HS-27A (cell line): Measurements from ENCODE around the gene FAM222A.

Experiments
- DNase-seq: peaks from one replicate; pipeline ENCODE4 v3.0.0-alpha.2; 2012; ENCODE audit warnings: low read depth, missing footprints

FAM222A gene

DNA sequence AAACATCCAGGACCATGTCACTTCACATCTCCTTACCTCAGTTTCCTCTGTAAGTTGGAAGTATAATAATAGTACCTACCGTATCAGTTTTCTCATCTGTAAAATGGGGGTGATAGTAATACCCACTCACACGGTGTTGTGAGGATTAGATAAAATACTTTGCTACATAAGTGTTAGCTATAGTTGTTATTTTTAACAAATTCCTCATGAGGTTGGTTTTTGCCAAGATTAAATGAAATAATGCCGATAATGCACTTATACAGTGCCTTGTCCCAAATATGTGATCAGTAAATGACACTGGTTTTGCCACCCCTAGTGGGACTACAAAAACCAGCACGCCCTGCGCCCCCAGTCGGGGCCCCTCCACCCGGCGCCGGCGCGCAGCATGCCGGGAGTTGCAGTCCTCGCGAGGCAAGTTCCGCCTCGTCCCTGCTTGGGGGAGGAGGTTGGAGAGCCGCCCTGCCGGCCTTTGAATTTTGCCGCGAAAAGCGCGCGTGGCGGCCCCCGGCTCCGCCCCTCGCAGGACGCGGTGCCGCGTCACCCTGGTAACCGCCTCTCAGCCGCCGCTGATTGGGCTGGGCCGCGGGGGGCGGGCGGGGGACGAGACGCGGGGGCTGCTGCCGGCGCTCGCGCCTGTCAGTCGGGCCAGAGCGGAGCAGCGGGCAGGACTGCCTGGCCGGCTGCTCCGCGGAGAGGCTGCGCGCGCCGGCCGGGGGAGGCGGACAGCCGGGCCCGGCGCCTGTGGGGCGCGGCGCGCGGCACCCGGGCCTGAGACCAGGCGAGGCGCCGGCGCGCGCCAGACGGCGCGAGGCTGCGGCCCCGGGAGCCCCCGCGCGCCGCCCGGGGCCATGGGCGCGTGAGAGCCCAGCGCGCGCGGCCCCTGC, at the start of gene FAM222A:
Gene FAM222A (plus strand): TSS at position 639 of the 884 bp plus-strand sequence. CDS start 30,322 bp downstream, outside the sequence.
- peak; percentile 79 for DNase-seq

DNA sequence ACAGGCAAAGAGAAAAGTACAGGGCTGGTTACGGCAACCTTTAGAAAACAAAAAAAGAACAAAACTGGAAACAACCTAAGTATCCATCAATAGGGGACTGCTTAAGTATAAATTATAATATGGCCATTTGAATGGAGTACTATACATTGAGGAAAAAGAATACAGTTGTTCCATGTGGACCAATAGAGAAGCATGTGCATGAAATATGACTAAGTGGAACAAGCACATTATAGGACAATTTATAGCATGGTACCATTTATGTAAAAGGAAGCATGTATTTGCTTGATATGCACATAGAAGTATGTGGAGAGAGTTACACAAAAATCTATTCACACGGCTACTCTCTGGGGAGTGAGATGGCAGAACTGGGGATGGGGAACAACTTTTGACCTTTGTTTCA, 49.2 kb upstream of the FAM222A start:
- DNase-seq = no peak

DNA sequence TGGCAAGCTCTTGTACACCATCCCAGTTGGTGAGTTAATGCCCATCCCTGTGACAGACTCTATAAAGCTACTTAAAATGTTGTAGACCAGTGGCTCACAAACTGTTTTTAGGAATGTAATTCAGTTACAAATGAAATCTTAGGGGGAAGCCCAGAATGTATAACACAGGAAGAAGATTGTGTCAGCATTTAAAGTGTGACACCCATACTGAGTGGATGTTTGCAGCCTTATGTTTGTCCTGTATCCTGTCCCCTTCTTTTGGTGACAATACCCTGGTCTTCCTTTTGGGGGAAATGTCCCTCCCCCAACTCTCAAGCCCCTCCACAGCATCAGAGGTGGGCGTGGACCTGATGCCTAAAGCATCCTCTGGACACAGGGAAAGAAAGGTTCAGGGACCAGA, 47.6 kb upstream of the FAM222A start:
- no peak for DNase-seq

DNA sequence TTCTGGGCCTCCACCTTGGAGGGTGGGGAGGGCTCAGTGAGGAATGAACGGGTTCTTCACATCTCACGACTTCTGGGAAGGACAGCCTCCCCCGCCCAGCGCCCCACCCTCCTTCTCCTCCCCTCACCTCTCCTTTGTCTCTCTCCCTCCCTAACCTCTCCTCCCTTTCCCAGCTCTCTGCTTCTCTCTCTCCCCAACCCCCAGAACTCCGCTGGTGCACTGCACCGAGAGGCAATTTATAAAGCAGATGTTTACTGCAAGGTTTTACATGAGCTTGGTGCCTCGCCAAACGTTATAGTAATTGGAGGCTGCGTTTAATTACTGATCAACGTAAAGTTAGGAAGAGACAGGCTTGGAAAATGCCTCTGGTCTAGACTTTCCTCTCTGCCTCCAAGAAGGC, 42.9 kb upstream of the FAM222A start:
- DNase-seq = no peak

DNA sequence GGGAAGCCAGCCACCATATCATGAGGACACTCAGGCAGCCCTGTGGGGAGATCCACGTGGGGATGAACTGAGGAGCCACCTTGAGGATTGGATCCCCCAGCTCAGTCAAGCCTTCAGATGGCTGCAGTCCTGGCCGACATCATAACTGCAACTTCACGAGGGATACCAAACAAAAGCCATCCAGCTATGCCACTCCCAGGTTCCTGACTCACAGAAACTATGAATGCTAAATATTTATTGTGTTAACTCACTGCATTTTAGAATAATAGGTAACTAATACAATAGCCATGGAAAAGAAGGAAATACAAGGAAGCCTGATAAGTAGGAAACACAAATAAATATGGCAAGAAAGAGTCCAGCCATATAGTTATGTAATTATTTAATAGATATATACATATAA, 42.1 kb upstream of the FAM222A start:
- no peak for DNase-seq

DNA sequence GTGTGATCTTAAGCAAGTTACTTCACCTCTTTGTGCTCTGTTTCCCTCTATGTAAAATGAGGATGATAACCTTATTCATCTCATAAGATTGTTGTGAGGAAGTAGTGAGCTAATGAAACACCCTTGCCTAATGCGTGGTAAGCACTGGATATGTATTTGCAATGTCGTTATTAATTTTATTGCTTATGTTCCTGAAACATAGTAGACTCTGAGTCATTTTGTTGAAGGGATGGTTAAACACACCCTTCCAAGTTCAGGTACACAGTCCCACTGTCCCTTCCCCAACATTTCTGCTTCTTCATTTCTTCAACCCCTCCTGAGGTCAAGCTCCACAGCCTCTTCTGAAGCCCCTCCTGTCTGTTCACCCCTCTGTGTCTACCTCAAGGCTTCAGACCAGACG, 40.2 kb upstream of the FAM222A start:
- DNase-seq = no peak

DNA sequence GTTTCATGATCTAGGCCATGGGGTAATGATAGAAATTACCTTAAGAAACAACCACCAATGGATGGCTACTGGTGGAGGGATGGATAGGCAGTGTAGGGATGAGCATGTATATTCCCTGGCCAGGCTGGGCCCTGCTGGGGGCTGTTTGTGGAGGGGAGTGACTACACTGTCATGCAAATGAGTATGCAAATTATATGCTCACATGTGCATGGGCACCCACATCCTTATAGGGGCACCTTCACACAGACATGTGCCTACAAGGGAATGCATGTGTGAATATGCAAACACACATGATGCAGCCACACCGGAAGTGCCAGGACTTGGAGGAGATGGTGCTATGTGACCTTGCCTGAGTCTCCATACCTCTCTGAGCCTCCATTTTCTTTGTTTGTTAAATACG, 39.7 kb upstream of the FAM222A start:
- no peak for DNase-seq

DNA sequence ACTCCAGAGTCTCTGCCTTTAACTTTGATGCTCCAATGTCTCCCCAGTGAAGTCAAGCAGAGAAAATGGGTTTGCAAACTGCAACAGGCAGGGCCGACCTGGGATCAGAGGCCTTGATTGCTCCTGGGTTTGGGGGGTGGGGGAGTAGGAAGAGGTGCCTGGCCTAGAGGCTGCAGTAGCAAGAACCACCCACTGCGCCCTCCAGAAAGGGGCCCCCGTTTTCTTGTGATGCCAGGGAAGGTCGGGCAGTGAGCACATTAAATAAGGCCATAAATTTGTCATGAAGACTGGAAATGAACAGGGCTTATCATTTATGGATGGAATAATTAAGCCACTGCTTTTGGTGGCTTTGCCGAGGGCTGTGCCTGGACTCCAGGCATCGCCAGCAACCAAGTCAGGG, 38.2 kb upstream of the FAM222A start:
- DNase-seq = no peak

DNA sequence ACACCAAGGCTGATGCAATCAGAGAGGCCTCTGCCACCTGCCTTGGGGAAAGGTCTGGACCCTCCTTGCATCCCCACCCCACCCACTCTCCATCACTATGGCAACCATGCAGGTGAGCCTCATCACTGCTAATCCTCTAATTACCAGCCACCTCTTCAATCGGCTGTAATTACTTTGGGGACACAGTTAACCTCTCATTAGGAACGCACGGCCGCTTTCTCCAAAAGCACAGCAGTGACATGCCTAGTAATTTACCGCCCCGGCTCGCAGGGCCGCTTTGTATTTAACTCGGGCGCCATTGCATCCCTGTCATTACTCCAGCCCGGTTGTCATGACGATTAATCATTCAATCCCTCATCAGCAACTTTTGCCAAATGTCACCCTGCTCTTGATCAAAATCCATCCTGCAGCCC, 36.3 kb upstream of the FAM222A start:
- DNase-seq = no peak

DNA sequence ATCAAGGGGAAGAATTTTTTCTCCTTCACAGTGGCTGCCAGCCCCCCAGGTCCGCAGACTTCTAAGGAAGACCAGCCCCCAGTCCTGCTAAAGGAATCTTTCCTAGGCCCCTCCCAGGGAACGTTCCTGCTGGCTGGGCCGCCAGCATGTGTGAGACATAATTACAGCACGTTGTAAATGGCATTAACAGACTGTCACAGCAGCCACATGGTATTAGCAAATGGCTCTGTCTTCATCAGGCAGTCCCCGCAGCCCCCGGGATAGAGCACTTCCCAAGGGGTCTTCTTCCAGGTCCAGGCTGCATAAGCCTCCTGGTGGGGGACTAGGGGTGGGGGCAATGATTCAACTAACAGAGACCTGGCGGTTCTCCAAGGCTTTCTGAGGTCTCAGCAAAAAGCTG, 34.9 kb upstream of the FAM222A start:
- no peak for DNase-seq

DNA sequence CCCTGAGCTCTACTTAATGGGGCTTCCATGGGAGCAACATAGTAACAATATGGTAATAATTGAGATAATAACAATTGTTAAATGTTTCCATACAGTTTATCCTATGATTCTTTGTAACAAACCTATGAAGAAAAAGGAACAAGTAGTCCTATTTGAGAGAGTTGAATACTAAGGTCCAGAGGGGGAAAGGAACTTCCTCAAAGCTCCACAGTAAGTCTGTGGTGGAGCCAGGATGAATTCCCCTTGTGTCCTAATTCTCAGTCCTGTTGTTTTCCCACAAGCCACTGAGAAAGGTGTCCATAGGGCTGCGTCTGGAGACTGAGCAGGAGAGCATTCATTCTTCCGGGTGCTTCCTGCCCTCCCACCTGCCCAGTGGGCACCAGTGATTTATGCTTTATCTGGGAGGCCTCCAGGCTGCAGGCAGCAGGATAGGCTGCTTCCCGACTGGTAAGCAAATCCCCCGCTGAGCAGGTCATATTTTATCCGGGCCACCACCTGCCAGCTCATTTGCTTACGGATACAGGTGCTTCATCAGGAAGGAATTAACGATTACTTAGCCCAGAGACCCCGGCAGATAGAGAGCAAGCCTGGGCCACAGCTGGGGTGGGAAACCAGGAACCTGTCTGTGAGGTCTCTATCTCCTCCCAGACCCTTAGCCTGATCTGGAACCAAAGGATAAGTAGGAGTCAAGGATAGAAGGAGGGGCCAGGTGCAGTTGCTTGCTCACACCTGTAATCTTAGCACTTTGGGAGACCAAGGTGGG, 33.9 kb upstream of the FAM222A start:
- no peak for DNase-seq

DNA sequence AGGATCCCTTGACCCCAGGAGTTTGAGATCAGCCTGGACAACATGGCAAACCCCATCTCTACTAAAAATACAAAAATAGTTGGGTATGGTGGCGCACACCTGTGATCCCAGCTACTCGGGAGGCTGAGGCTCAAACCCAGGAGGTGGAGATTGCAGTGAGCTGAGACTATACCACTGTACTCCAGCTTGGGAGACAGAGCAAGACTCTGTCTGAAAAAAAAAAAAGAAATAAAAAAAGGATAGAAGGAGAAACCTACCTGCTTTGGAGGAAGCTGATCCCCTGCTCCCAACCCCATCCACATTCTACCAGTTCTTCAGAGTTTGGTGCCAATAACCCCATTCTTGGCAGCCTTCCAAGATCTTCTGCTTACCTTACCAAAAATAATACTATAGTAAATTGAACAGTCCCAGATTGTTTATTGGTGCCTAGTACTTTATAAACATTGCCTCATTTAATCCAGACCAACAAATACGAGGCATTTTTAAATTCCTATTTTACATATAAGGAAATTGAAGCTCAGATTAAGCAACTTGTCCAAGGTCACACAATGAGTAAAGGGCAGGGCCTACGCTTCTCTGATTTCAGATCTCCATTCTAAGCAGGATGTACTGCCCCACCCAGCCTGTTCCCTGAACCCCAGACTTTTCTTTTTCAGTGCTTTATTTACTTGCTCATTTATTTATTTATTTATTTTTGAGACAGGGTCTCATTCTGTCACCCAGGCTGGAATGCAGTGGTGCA, 33.2 kb upstream of the FAM222A start:
- no peak for DNase-seq

DNA sequence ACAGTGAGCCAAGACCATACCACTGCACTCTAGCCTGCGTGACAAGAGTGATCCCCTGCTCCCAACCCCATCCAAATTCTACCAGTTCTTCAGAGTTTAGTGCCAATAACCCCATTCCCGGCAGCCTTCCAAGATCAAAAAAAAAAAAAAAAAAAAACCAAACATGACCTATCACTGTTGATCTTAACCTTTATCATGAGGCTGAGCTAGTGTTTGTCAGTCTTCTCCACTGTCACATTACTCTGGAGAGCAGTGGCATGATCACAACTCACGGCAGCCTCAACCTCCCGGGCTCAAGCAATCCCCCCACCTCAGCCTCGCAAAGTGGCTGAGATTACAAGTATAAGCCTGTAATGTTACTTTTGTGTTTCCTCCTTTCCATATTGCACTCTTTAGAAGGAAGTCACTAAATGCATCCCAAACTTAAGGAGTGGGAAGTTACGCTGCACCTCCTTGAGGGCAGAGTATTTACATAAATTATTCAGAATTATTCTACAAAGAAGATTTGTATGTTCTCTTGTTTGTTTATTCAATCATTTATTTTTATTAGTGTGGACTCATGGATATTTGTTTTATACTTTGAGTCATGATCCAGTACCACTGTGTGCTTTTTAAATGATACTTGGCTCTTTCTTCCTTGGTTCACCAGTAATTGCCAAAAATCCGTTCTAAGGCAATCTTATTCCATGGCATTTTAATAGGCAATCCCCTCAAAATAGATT, 31.5 kb upstream of the FAM222A start:
- DNase-seq = no peak

DNA sequence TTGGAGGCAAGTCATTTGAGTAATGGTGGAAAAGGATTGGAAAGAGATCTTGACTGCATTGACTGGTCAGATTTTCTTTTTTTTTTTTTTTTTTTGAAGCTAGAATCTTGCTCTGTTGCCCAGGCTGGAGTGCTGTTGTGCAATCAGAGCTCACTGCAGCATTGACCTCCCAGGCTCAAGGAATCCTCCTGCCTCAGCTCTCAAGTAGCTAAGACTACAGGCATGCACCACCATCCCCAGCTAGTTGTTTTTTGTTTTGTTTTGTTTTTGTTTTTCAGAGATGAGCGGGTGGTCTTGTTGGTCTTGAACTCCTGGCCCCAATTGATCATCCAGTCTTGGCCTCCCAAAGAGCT, 30.9 kb upstream of the FAM222A start:
- DNase-seq = no peak

DNA sequence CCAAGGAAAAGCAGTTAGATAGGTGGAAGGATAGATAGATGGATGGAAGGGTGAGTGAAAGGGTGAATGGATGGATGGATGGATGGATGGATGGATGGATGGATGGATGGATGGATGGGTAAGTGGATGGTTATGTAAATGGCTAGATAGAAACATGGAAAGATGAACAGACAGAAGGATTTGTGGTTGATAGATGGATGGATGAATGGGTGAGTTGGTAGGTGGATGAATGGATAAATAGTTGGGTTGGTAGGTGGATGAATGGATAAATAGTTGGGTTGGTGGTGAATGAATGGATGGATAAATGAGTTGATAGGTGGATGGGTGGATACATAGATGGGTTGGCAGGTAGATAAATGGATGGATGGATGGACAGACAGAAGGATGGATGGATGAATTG, 30.3 kb upstream of the FAM222A start:
- no peak for DNase-seq

DNA sequence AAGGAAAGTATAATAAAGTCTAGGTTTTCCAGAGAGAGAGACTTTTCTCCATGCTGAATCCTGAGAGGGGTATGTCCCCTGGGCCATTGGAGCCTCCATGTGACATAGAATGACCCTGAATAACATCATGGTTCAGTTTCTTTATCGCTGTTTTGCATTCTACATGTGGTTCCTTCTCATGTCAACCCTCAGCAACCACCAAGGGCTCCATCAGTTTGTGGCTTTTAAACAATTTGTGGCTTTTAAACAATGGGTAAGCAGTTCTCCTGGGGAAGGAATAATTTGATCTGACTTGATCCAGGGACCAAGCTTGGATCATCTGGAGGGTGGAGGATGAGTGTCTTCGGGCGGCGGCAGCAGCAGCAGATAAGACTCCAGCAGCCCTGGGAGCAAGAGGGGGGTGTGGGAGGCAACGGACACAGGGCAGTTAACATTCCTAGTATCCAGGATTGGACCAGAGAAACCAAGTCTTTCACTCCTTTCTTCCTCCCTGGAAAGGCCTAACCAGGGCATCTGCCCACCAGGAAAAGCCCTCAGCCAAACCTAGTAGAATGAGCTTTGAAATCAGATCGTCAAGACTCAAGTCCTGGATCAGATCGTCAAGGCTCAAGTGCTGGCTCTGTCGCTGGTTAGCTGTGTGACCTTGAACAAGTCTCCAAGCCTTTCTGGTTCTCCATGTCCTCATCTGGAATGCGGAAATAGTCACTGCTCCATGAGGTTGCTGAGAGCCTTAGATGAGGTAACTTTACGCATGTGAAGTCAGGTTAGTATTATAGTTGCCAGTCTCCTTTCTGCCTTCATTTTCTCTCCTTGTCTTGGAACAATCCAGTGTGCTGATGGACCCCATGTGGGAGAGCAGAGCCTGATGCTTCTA, 27.8 kb upstream of the FAM222A start:
- DNase-seq = no peak

DNA sequence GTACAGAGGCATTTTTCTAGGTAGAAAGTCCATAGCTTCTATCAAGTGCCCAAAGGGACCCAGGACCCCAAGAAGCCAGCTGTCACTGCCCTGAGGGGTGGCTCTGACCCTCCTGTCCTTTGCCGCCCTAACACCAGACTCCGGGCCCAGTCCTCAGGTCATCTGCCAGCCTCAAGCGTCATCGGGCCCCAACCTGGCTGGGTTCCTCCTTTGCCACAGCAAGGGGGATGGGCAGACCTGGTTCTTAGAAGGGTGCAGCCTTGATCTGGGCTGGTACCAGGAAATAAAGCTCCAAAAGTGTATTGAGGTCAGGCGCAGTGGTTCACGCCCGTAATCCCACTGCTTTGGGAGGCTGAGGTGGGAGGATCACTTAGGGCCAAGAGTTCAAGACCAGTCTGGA, 27.1 kb upstream of the FAM222A start:
- no peak for DNase-seq

DNA sequence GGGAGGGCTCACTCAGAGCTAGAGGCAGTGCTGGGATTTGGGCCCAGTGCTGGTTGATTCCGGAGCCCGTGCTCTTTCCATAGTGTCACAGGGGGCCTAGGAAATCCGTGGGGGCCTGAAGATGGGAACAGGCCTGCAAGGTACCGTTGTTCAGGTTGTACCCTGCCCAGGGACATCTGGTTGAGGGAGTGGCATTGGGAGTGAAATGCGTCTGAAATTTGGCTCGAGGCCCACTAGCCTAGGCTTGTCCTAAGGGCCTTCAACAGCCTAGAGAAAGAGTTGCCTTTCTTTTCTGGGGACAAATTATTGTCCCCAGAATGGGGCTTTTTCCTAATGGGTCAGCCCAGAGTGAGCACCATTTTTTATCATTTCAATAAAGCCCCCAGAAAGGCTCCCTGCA, 26.4 kb upstream of the FAM222A start:
- no peak for DNase-seq

DNA sequence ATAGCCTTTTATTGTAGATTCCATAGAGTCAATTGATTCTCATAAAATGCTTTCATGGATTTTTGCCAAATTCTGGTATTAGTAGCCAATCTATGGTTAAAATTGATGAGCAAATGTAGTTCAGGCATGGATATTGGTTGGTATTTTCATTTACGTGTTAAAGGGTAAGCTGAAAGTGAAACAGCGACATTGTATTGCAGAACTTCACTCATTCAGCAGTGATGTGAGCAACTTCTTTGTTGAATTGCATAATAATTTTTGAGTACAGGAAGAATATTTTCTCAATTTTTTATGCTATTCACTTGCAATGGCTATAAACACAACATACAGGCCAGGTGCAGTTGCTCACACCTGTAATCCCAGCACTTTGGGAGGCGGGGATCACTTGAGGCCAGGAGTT, 24.2 kb upstream of the FAM222A start:
- DNase-seq = no peak

DNA sequence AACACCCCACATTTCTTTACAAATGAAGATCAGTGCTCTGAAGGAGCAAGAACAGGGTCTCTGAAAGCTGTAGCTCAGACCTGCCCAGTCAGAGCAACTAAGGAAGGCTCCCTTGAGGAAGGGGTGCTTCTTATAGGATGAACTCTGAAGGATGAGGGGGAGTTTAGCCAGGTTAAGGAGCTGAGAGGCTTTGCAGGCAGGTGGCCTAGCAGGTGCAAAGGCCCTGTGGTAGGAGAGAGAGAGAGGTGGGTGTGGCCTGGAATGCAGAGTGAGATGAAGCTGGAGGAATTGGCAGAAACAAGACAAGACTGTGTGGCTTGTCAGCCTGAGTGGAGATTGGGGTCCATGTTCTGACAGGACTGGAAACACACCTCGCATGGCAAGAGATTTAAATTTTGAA, 20.5 kb upstream of the FAM222A start:
- DNase-seq = no peak
